Vagina (tissue), 2 donors: Measurements from ENCODE around the gene AMN1. TPM values are rescaled to one million over a fixed set of nuclear protein-coding genes. Genes with fewer than 3 reads are reported as not detected.
"Not testable (repeated sequence)": the region's sequence is repeated elsewhere in the genome, so short reads cannot be mapped to it uniquely, and the experiment has no call there.

Experiments
- DNase-seq, 2 donors: peaks; one replicate each; pipeline ENCODE4 v3.0.0-alpha.2; 2017; ENCODE audit errors: extremely low spot score in 2 of 2
- H3K27ac ChIP-seq: fragments of 200-600 bp; sonication (generic); one replicate; pipeline ENCODE4 v1.5.1; 2019
- H3K27me3 ChIP-seq: fragments of 200-600 bp; sonication (generic); one replicate; pipeline ENCODE4 v1.5.1; 2019
- H3K36me3 ChIP-seq, 2 donors: fragments of 200-600 bp; sonication (generic); one replicate each; pipeline ENCODE4 v1.5.1; 2017 to 2019
- H3K4me1 ChIP-seq: fragments of 200-600 bp; sonication (generic); one replicate; pipeline ENCODE4 v1.5.1; 2019
- H3K4me3 ChIP-seq, 2 donors: fragments of 200-600 bp; sonication (generic); 1 replicate in 1 of 2; 2 replicates in 1 of 2; pipeline ENCODE4 v1.5.1; 2016 to 2019
- H3K9me3 ChIP-seq: fragments of 200-600 bp; sonication (generic); one replicate; pipeline ENCODE4 v1.5.1; 2019
- POLR2A ChIP-seq, 2 donors: fragments of 450-650 bp; IDR thresholded peaks; one replicate each; pipeline ENCODE4 v1.6.1; 2017; ENCODE audit warnings: antibody characterized with exemption in 2 of 2, mild to moderate bottlenecking in 2 of 2, moderate library complexity in 2 of 2
- POLR2AphosphoS5 ChIP-seq, 2 donors: sonication (generic); formaldehyde crosslinking; IDR thresholded peaks; one replicate each; pipeline ENCODE4 v1.9.0; 2017; ENCODE audit warnings: antibody characterized with exemption in 2 of 2, mild to moderate bottlenecking in 2 of 2, low read depth in 1 of 2; ENCODE audit not compliant: insufficient read depth in 1 of 2
- intact Hi-C: fragments of 100-400 bp; cut with DNase I; formaldehyde crosslinking; loops from one replicate; pipeline ENCODE4 v1.15.1; 2023
- total RNA-seq: library from RNA; depleted of rRNA; stranded (reverse); fragments of >200 nt; gene quantifications from one replicate; pipeline ENCODE4 v1.2.3, GENCODE V29; 2016
- TF ChIP-seq, protein P1 (sequence below), 3 experiments: fragments of 450-650 bp in 2 of 3; fragments of 200-600 bp in 1 of 3; sonication (generic) in 1 of 3; IDR thresholded peaks; one replicate each; pipeline ENCODE4 v1.5.1; 2017 to 2019; ENCODE audit warnings: antibody characterized with exemption in 3 of 3, mild to moderate bottlenecking in 2 of 3, moderate library complexity in 2 of 3

AMN1 gene
- total RNA-seq, 1 donor from 2014 or later = 5.9 TPM

DNA sequence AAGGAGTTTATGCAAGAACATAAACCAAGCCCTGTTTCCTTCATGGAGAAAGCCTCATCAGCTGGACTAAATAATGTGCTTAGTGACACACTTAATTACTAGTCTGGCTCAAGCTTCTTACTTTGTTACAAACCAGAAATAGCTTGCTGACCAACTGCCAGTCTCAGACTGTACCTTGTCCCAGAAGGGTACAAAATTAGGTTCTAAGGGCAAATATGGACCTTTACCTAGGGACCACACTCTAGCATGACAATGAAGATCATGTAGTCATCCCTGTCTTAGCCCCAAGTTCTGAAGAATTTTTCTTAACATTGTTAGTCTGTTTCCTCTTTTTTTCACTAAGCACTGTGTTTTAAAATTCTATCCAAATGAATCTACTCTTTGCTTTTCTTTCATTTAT, 2.2 kb downstream of the AMN1 start:
- H3K36me3 ChIP-seq = no peaks in the 10 kb centered on the region
- no peaks in the 10 kb centered on the region for H3K27me3 ChIP-seq
- intact Hi-C loops = loop anchor here (10.0 kb wide), 1 partner anchor 72 kb away; the partner anchor contains the start of gene ETFBKMT
- peaks cover 29% of the 10 kb centered on the region for H3K4me1 ChIP-seq
- no peak for TF ChIP-seq POLR2A (IDR thresholded peaks at IDR 0.05)
- no peak for TF ChIP-seq POLR2AphosphoS5 (IDR thresholded peaks at IDR 0.05; ENCODE audit: insufficient read depth in 1 of 2, low read depth in 1 of 2)
- TF ChIP-seq, protein P1, sequence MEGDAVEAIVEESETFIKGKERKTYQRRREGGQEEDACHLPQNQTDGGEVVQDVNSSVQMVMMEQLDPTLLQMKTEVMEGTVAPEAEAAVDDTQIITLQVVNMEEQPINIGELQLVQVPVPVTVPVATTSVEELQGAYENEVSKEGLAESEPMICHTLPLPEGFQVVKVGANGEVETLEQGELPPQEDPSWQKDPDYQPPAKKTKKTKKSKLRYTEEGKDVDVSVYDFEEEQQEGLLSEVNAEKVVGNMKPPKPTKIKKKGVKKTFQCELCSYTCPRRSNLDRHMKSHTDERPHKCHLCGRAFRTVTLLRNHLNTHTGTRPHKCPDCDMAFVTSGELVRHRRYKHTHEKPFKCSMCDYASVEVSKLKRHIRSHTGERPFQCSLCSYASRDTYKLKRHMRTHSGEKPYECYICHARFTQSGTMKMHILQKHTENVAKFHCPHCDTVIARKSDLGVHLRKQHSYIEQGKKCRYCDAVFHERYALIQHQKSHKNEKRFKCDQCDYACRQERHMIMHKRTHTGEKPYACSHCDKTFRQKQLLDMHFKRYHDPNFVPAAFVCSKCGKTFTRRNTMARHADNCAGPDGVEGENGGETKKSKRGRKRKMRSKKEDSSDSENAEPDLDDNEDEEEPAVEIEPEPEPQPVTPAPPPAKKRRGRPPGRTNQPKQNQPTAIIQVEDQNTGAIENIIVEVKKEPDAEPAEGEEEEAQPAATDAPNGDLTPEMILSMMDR (IDR thresholded peaks at IDR 0.05) = no peak
- H3K27ac ChIP-seq = no peak overlapping the region
- H3K4me3 ChIP-seq = no peak overlapping the region
- H3K9me3 ChIP-seq = no peaks in the 10 kb centered on the region
- DNase-seq = no peak

GRCh38 chr12:31724557-31724956, 4.3 kb downstream of the AMN1 start:
- Histone ChIP-seq H3K27me3 (no peaks in the 10 kb centered on the region), H3K4me3 (no peak overlapping the region), H3K9me3 (no peaks in the 10 kb centered on the region), H3K4me1 (peaks cover 11% of the 10 kb centered on the region), H3K27ac (no peak overlapping the region), H3K36me3 (no peaks in the 10 kb centered on the region)
- DNase-seq = no peak
- intact Hi-C loops = loop anchor here (10.0 kb wide), 1 partner anchor 70 kb away; the partner anchor contains the start of gene ETFBKMT
- TF ChIP-seq, protein P1 (IDR thresholded peaks at IDR 0.05) = no peak
- TF ChIP-seq POLR2AphosphoS5 (IDR thresholded peaks at IDR 0.05; ENCODE audit: insufficient read depth in 1 of 2, low read depth in 1 of 2) (no peak), POLR2A (IDR thresholded peaks at IDR 0.05) (no peak)

DNA sequence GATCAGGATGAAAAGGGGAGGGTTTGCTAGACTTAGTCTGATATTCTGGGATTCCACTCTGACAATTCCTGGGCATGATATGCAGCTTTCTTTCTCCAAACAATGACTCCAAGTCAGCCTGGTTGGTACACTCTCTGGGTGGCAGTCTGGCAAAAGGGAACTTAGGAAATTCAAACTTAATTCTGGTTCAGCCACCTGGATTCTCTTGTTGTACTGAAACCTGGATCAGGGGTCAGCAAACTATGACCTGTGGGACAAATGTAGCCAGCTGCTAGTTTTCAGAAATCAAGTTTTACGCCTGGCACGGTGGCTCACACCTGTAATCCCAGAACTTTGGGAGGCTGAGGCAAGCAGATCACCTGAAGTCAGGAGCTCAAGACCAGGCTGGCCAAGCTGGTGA, 6.2 kb downstream of the AMN1 start:
- intact Hi-C loops = loop anchor here (10.0 kb wide), 1 partner anchor 68 kb away; the partner anchor contains the start of gene ETFBKMT
- TF ChIP-seq POLR2AphosphoS5 (IDR thresholded peaks at IDR 0.05; ENCODE audit: insufficient read depth in 1 of 2, low read depth in 1 of 2) (no peak), POLR2A (IDR thresholded peaks at IDR 0.05) (no peak)
- TF ChIP-seq, protein P1 (IDR thresholded peaks at IDR 0.05) = no peak
- H3K4me3 ChIP-seq = no peak overlapping the region
- DNase-seq = no peak
- H3K27me3 ChIP-seq = no peaks in the 10 kb centered on the region
- no peak overlapping the region for H3K27ac ChIP-seq
- H3K9me3 ChIP-seq = no peaks in the 10 kb centered on the region
- H3K36me3 ChIP-seq = peaks cover 0 to 9% of the 10 kb centered on the region in 2 donors
- H3K4me1 ChIP-seq = peaks cover 5% of the 10 kb centered on the region

DNA sequence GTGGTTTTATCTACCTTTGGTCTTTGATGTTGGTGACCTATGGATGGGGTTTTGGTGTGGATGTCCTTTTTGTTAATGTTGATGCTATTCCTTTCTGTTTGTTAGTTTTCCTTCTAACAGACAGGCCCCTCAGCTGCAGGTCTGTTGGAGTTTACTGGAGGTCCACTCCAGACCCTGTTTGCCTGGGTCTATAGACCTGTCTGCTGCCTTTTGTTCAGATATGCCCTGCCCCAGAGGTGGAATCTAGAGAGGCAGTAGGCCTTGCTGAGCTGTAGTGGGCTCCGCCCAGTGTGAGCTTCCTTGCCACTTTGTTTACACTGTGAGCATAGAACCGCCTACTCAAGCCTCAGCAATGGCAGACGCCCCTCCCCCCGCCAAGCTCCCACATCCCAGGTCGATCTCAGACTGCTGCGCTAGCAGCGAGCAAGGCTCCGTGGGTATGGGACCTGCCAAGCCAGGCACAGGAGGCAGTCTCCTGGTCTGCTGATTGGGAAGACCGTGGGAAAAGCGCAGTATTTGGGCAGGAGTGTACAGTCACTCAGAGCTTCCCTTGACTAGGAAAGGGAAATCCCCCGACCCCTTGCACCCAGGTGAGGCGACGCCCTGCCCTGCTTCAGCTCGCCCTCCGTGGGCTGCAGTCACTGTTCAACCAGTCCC, 10.2 kb downstream of the AMN1 start:
- H3K4me3 ChIP-seq, intact Hi-C loops, H3K27me3 ChIP-seq, H3K36me3 ChIP-seq, DNase-seq, H3K9me3 ChIP-seq, H3K4me1 ChIP-seq, H3K27ac ChIP-seq: not testable (repeated sequence)

- intact Hi-C loops, H3K4me3 ChIP-seq, H3K27me3 ChIP-seq, H3K27ac ChIP-seq, H3K36me3 ChIP-seq, H3K9me3 ChIP-seq, DNase-seq, H3K4me1 ChIP-seq: not testable (repeated sequence)
These were observed 11.8 kb downstream of the AMN1 start for GRCh38 chr12:31716998-31717397.

GRCh38 chr12:31715283-31715825, 13.5 kb downstream of the AMN1 start:
- no peaks in the 10 kb centered on the region for H3K4me1 ChIP-seq
- no peaks in the 10 kb centered on the region for H3K9me3 ChIP-seq
- DNase-seq = no peak
- no peak for TF ChIP-seq POLR2A (IDR thresholded peaks at IDR 0.05)
- TF ChIP-seq POLR2AphosphoS5 (IDR thresholded peaks at IDR 0.05; ENCODE audit: insufficient read depth in 1 of 2, low read depth in 1 of 2) = no peak
- TF ChIP-seq, protein P1 (IDR thresholded peaks at IDR 0.05) = no peak
- H3K27me3 ChIP-seq = no peaks in the 10 kb centered on the region
- intact Hi-C loops = no loop called here
- no peak overlapping the region for H3K27ac ChIP-seq
- H3K4me3 ChIP-seq = no peak overlapping the region
- H3K36me3 ChIP-seq = peaks cover 0 to 9% of the 10 kb centered on the region in 2 donors
